Keratinocyte (primary cell): Measurements from ENCODE around the gene GRIK4. TPM values are rescaled to one million over a fixed set of nuclear protein-coding genes. Genes with fewer than 3 reads are reported as not detected.

Source experiments
- DNase-seq: peaks from one replicate; pipeline ENCODE4 v3.0.0-alpha.2; 2011; ENCODE audit warnings: low read depth, missing footprints, low spot score
- FAIRE-seq: peaks from 2 replicates; lab custom pipeline; 2011; peaks lifted over from hg19 to GRCh38; lab: Jason Lieb, UNC
- H2AFZ ChIP-seq: 2 replicates; pipeline ENCODE4 v1.6.0; 2012; ENCODE audit warnings: low read length, control low read depth, inconsistent platforms; ENCODE audit not compliant: control insufficient read depth
- H3K27ac ChIP-seq: 2 replicates; pipeline ENCODE4 v1.5.1; 2011; ENCODE audit warnings: low read length; ENCODE audit not compliant: control insufficient read depth, insufficient read depth
- H3K27me3 ChIP-seq: 3 replicates; pipeline ENCODE4 v1.6.0; 2011; ENCODE audit warnings: low read length; ENCODE audit not compliant: control insufficient read depth, insufficient read depth; ENCODE audit errors: extremely low read depth
- H3K36me3 ChIP-seq, 2 experiments: 2 replicates in 1 of 2; 3 replicates in 1 of 2; pipeline ENCODE4 v1.5.1; 2011; ENCODE audit warnings: low read length in 2 of 2, mild to moderate bottlenecking in 1 of 2; ENCODE audit not compliant: control insufficient read depth in 2 of 2, insufficient read depth in 2 of 2; ENCODE audit errors: extremely low read depth in 1 of 2
- H3K4me1 ChIP-seq: 3 replicates; pipeline ENCODE4 v1.5.1; 2011; ENCODE audit warnings: low read length; ENCODE audit not compliant: control insufficient read depth, insufficient read depth; ENCODE audit errors: extremely low read depth
- H3K4me2 ChIP-seq: 3 replicates; pipeline ENCODE4 v1.6.0; 2011; ENCODE audit warnings: low read depth, low read length; ENCODE audit not compliant: control insufficient read depth, insufficient read depth; ENCODE audit errors: extremely low read depth
- H3K4me3 ChIP-seq, 3 experiments: fragments of 200-600 bp in 1 of 3; sonication (generic) in 1 of 3; 2 replicates in 2 of 3; 3 replicates in 1 of 3; pipeline ENCODE4 v1.5.1; 2011 to 2016; ENCODE audit warnings: low read length in 3 of 3, mild to moderate bottlenecking in 3 of 3, control low read depth in 2 of 3, inconsistent platforms in 1 of 3, low read depth in 1 of 3, mixed read lengths in 1 of 3, mixed run types in 1 of 3, moderate library complexity in 1 of 3; ENCODE audit not compliant: control insufficient read depth in 2 of 3, insufficient read depth in 2 of 3; ENCODE audit errors: extremely low read depth in 1 of 3
- H3K79me2 ChIP-seq: 2 replicates; pipeline ENCODE4 v1.6.0; 2012; ENCODE audit warnings: low read length; ENCODE audit not compliant: control insufficient read depth, insufficient read depth
- H3K9ac ChIP-seq: 3 replicates; pipeline ENCODE4 v1.6.0; 2011; ENCODE audit warnings: low read length; ENCODE audit not compliant: control insufficient read depth, insufficient read depth; ENCODE audit errors: extremely low read depth
- H3K9me1 ChIP-seq: 3 replicates; pipeline ENCODE4 v1.6.0; 2011; ENCODE audit warnings: low read length; ENCODE audit not compliant: control insufficient read depth, insufficient read depth; ENCODE audit errors: extremely low read depth
- H3K9me3 ChIP-seq: 2 replicates; pipeline ENCODE4 v1.5.1; 2012; ENCODE audit warnings: low read depth, low read length; ENCODE audit not compliant: control insufficient read depth
- H4K20me1 ChIP-seq: 3 replicates; pipeline ENCODE4 v1.6.0; 2011; ENCODE audit warnings: low read length; ENCODE audit not compliant: control insufficient read depth, insufficient read depth; ENCODE audit errors: extremely low read depth
- EZH2 ChIP-seq: IDR thresholded peaks from one replicate; pipeline ENCODE4 v1.6.1; 2012; ENCODE audit warnings: inconsistent platforms, mild to moderate bottlenecking, low read length, moderate library complexity
- dilution Hi-C: fragments of 300-500 bp; cut with MboI; formaldehyde crosslinking; loops from one replicate; pipeline ENCODE4 v1.7.0; 2020; ENCODE audit warnings: low sequenced_read_pairs; ENCODE audit not compliant: extremely low pct_ligation_motif_present
- polyA plus RNA-seq, 5 experiments: library from polyadenylated mRNA; depleted of rRNA in 3 of 5; stranded (reverse) in 3 of 5; stranded (forward) in 1 of 5; unstranded in 1 of 5; fragments of >200 nt; gene quantifications; 1 replicate in 1 of 5; 2 replicates in 3 of 5; 3 replicates in 1 of 5; pipeline versions ENCODE4 v1.2.1 to v1.2.3, GENCODE V29; 2011 to 2012; ENCODE audit warnings: missing spikeins in 2 of 5, low read depth in 1 of 5, low replicate concordance in 1 of 5
- TF ChIP-seq, protein P1 (sequence below), 3 experiments: IDR thresholded peaks in 1 of 3; conservative IDR thresholded peaks in 1 of 3; optimal IDR thresholded peaks in 1 of 3; 2 replicates in 2 of 3; 3 replicates in 1 of 3; pipeline versions ENCODE3 to v1.5.1; 2011; ENCODE audit warnings: low read length in 3 of 3, mild to moderate bottlenecking in 3 of 3, moderate library complexity in 2 of 3, control low read depth in 1 of 3, inconsistent platforms in 1 of 3; ENCODE audit not compliant: insufficient read depth in 2 of 3; ENCODE audit errors: extremely low read depth in 1 of 3

Gene GRIK4
- polyA plus RNA-seq, 1 donor (not counting 4 experiments of a cell fraction or from before 2014, with no cell fraction given): not detected

DNA sequence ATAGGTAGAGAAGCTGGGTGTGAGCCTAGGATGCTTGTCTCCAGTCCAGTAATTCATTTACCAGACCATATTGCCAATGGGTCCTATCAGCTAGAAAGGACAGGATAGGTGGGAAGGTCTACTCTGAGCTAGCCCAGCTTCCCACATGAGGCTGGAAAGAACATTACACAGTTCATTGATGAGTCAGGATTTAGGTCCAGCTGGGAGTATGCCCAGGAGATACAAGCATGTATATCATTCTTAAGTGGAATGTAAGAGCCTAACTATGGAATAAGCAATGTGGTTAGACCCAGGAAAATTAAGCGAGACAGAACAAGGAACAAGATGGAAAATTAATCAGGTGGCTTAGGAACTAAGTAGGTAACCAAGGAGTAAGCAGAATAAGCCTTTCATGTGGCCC, 453.3 kb downstream of the GRIK4 start:
- no peaks in the 10 kb centered on the region for H3K36me3 ChIP-seq
- H4K20me1 ChIP-seq: no peaks in the 10 kb centered on the region
- H3K27ac ChIP-seq: no peak overlapping the region
- H3K9ac ChIP-seq: no peak overlapping the region
- no peak for FAIRE-seq
- no peaks in the 10 kb centered on the region for H3K9me3 ChIP-seq
- H3K4me3 ChIP-seq: no peak overlapping the region
- H3K27me3 ChIP-seq: no peaks in the 10 kb centered on the region
- H3K79me2 ChIP-seq: no peaks in the 10 kb centered on the region
- DNase-seq: no peak
- H3K9me1 ChIP-seq: no peaks in the 10 kb centered on the region
- H3K4me1 ChIP-seq: no peaks in the 10 kb centered on the region
- dilution Hi-C loops: no loop called here
- no peak for TF ChIP-seq EZH2
- TF ChIP-seq, protein P1, sequence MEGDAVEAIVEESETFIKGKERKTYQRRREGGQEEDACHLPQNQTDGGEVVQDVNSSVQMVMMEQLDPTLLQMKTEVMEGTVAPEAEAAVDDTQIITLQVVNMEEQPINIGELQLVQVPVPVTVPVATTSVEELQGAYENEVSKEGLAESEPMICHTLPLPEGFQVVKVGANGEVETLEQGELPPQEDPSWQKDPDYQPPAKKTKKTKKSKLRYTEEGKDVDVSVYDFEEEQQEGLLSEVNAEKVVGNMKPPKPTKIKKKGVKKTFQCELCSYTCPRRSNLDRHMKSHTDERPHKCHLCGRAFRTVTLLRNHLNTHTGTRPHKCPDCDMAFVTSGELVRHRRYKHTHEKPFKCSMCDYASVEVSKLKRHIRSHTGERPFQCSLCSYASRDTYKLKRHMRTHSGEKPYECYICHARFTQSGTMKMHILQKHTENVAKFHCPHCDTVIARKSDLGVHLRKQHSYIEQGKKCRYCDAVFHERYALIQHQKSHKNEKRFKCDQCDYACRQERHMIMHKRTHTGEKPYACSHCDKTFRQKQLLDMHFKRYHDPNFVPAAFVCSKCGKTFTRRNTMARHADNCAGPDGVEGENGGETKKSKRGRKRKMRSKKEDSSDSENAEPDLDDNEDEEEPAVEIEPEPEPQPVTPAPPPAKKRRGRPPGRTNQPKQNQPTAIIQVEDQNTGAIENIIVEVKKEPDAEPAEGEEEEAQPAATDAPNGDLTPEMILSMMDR (optimal IDR thresholded peaks at IDR 0.05 in 1 of 3, IDR thresholded peaks at IDR 0.05 in 1 of 3, conservative IDR thresholded peaks at IDR 0.05 in 1 of 3; ENCODE audit: extremely low read depth in 1 of 3, insufficient read depth in 2 of 3, low read length in 3 of 3): no peak
- H2AFZ ChIP-seq: no peak overlapping the region
- no peak overlapping the region for H3K4me2 ChIP-seq

DNA sequence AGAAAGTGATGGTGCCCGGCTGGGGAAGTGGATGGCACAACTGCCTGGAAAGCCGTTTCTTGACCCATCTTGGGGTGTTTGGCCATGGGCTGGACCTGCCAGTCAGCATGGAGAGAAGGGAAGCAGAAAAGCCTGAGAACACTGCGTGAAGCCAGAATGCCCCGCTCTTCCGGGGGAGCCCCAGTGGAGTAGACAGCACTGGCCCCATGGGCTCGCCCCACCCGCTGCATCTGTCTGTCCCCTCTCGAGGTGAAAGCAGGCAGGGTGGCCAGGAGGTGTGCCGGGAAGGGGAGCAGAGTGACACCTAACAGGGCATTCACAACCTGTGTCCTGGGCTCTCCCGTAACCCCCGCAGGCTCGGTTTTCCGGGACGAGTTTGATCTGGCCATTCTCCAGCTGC, 455.3 kb downstream of the GRIK4 start:
- Histone ChIP-seq H4K20me1 (no peaks in the 10 kb centered on the region), H3K9me1 (no peaks in the 10 kb centered on the region), H3K27ac (no peak overlapping the region), H3K36me3 (no peaks in the 10 kb centered on the region), H3K79me2 (no peaks in the 10 kb centered on the region), H3K4me1 (no peaks in the 10 kb centered on the region), H2AFZ (no peak overlapping the region), H3K4me3 (no peak overlapping the region), H3K9ac (no peak overlapping the region), H3K27me3 (no peaks in the 10 kb centered on the region), H3K4me2 (no peak overlapping the region), H3K9me3 (no peaks in the 10 kb centered on the region)
- dilution Hi-C loops: no loop called here
- no peak for TF ChIP-seq EZH2
- TF ChIP-seq, protein P1 (optimal IDR thresholded peaks at IDR 0.05 in 1 of 3, IDR thresholded peaks at IDR 0.05 in 1 of 3, conservative IDR thresholded peaks at IDR 0.05 in 1 of 3; ENCODE audit: extremely low read depth in 1 of 3, insufficient read depth in 2 of 3, low read length in 3 of 3): no peak
- FAIRE-seq: no peak
- DNase-seq: no peak
